Erythroblast (primary cell): Measurements from ENCODE around the gene HS2ST1.
"Not testable (repeated sequence)": the region's sequence is repeated elsewhere in the genome, so short reads cannot be mapped to it uniquely, and the experiment has no call there.

ENCODE experiments used
- DNase-seq, 2 experiments: peaks; one replicate each; lab custom pipeline; 2025; lab: John Stamatoyannopoulos, UW
- GATA1 ChIP-seq: IDR thresholded peaks from 2 replicates; pipeline ENCODE4 v1.6.1; 2011; ENCODE audit warnings: low read depth, mild to moderate bottlenecking, control low read depth, low read length, moderate library complexity
- POLR2A ChIP-seq: IDR thresholded peaks from 2 replicates; pipeline ENCODE4 v1.6.1; 2011; ENCODE audit warnings: mild to moderate bottlenecking, low read length

The HS2ST1 gene

DNA sequence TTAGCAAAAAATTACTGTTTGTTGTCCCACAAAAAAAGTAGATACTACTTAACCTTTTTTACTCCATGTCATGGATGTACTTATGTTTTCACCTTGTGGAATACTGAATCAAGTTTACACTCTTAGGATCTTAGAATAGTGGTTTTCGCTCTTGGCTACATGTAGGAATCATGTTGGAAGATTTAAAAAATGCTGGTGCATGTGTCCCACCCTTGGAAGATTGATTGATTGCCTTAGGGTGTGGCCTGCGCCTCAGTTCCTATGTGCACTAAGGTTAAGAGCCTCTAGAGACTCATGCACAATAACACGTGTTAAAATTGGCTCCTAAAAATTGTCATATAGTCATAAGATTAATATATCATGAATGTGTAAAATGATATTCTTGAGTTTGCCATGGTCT lies 25.0 kb downstream of the HS2ST1 start:
- TF ChIP-seq GATA1 (no peak), POLR2A (no peak)

DNA sequence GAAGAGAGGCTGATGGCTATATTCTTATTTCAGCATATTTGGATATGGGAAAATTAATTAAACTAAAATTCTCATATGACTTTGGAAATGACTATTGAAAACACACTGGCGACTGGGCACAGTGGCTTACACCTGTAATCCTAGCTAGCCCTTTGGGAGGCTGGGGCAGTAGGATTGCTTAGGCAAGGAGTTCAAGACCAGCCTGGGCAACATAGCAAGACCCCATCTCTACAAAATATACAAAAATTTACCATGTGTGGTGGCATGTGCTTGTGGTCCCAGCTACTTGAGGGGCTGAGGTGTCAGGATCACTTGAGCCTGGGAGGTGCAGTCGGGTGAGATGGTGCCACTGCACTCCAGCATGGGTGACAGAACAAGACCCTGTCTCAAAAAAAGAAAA lies 26.2 kb downstream of the HS2ST1 start:
- DNase-seq = no peak

More for the DNA sequence above, 25.0 kb downstream of the HS2ST1 start:
- DNase-seq = no peak

DNA sequence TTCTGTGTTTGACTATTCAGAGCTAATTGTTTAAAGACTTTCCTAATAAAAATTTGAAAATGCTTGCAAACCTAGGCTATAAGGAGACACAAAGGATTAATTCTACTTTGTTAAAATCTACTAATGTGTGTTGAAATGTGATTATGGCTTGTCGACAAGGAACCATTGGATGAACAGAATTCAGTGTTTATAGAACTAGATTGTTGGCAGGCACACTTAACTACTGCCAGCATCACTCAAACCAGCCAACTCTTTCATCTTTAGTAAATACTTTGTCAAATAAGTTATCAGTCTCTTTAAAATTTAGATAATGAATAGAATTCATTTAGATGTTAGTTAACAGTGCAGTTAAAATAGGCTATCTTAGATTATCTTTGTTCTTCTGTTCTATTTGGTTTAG lies 27.6 kb downstream of the HS2ST1 start:
- no peak for DNase-seq
- no peak for TF ChIP-seq POLR2A
- no peak for TF ChIP-seq GATA1

More for the DNA sequence above, 26.2 kb downstream of the HS2ST1 start:
- no peak for TF ChIP-seq GATA1
- no peak for TF ChIP-seq POLR2A

DNA sequence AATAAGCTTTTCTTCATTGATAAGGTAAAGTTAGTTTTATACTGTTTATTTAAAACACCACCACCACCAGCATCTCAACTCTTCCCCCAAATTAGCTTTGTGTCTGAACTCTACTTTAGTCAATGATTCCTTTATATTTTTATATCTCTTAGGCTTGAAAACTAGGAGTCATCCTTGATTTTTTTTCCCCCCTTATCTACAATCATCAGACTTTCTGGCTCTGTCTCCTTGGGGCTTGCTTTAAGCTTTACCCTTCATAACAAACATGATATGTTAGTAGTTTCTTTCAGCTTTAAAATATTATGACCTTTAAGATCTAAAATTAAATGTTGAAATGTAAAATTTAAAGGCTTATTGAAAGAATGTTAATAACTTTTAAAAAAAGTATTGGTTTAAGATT lies 28.3 kb downstream of the HS2ST1 start:
- TF ChIP-seq POLR2A = no peak
- no peak for TF ChIP-seq GATA1
- peak in 1 of 2 experiments; percentile 5 for DNase-seq

DNA sequence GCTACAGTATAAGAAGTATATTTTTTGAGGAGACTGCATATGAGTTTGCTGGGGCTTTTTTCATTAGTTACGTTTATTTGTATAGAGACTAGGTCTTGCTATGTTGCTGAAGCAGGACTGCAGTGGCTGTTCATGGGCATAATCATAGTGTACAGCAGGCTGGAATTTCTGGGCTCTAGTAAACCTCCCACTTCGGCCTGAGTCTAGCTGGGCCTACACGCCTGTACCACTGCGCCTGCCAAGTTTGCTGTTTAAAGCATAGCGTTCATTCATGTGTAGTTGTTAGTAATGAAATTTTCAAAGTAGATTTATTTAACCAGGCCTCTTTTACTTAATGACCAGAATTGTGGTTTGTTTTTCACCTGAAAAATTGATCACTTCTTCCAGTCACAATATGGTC lies 33.8 kb downstream of the HS2ST1 start:
- no peak for DNase-seq
- TF ChIP-seq GATA1 (no peak), POLR2A (no peak)

DNA sequence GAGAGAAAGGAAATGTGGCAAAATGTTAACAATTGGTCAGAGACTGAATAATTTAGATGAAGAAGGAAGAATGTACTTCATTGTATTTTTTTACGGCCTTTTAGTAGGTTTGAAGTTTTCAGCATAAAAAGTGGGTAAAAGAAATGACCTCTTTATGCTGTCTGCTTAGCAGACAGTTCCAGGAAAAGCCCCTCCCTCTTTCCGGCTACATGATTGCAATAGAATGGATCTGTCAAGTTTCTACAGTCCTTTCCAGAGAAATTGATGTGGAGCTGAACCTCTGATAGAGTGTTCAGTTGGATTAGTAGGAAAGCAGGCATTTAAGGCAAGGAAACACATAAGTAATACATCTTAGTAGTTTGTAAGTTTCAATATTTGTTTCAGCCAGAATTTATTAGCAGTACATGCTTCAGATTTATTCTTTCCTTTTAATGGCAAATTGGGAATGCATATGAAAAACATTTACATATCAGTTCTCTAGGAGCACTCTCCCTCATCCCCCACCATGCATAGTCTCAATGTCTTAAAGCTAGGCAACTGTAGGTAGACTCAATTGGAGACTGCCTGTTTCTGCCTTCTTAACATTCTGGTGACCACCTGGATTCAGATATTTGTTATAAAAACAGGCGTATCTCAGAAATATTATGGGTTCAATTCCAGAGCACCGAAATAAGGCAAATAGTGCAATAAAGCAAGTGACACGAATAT lies 36.4 kb downstream of the HS2ST1 start:
- no peak for DNase-seq
- no peak for TF ChIP-seq POLR2A
- no peak for TF ChIP-seq GATA1

DNA sequence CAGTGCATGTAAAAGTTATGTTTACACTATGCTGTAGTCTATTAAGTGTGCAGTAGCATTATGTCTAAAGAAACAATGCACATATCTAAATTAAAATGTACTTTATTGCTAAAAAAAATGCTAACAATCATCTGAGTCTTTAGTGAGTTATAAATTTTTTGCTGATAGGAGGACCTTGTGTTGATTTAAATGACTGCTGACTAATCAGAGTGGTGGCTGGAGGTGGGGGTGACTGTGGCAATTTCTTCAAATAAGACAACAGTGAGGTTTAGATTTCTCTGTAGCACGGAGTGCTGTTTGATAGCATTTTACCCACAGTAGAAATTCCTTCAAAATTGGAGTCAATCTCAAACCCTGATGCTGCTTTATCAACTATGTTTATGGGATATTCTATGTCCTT lies 37.0 kb downstream of the HS2ST1 start:
- DNase-seq = no peak
- no peak for TF ChIP-seq POLR2A
- no peak for TF ChIP-seq GATA1

DNA sequence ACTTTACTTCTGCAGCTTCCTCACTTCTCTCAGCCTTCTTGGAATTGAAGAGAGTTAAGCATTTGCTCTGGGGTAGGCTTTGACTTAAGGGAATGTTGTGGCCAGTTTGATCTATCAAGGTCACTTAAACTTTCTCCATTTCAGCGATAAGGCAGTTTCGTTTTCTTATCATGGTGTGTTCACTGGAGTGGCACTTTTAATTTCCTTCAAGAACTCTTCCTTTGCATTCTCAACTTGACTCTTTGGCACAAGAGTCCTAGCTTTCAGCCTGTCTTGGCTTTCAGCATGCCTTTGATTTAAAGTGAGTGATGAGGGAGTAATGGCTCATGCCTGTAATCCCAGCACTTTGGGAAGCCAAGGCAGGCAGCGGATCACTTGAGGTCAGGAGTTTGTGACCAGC lies 38.7 kb downstream of the HS2ST1 start:
- no peak for TF ChIP-seq GATA1
- TF ChIP-seq POLR2A = no peak
- peak in 1 of 2 experiments; percentile 10 for DNase-seq

DNA sequence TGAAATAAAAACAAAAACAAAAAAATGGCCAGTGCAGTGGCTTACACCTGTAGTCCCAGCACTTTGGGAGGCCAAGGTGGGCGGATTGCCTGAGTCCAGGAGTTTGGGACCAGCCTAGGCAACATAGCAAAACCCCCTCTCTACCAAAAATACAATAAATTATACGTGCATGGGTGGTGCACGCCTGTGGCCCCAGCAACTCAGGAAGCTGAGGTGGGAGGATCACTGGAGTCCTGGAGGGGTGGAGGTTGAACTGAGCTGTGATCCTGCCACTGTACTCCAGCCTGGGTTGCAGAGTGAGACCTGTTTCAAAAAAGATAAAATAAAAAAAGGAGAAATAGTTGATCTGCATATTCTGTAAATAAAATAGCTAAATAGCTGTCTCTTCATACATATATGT lies 41.2 kb downstream of the HS2ST1 start:
- no peak for TF ChIP-seq POLR2A
- TF ChIP-seq GATA1 = no peak
- no peak for DNase-seq

DNA sequence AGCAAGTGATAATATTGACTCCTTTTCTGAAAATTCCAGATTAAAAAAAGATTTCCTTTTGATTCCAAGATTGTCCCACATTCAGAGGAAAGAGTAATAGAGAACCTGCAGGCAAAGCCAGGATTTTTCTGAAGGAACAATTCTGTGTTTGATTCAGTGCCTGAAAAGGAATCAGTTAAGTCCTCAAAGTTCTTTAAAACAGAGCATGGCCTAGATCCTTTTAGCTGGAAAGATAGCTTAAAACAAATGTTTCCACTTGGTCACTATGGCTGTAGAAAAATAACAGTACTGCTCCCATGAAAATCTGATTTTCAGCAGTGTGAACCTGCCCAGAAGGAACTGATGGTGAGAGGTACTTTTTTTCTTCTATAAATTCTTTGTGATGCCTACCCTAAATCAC lies 41.8 kb downstream of the HS2ST1 start:
- no peak for DNase-seq
- TF ChIP-seq POLR2A (no peak), GATA1 (no peak)

DNA sequence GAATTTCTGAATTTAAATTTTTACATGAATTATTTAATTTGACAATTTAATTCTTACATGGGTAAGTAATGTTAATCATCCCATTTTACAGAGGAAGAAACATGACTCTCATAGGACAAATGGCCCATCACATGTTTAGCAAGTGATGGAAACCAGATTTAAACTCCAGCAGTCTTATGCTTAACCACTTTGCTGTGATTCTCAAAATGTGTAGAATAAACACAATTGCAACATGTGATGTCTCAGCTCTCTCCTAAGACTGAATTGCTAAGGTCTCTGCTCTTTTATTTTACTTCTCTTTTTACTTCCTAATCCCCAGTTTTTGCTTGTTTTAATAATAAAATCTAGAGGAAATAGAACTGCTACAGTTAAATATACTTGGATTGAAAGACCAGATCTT lies 42.8 kb downstream of the HS2ST1 start:
- DNase-seq = no peak
- TF ChIP-seq GATA1 = no peak
- no peak for TF ChIP-seq POLR2A

DNA sequence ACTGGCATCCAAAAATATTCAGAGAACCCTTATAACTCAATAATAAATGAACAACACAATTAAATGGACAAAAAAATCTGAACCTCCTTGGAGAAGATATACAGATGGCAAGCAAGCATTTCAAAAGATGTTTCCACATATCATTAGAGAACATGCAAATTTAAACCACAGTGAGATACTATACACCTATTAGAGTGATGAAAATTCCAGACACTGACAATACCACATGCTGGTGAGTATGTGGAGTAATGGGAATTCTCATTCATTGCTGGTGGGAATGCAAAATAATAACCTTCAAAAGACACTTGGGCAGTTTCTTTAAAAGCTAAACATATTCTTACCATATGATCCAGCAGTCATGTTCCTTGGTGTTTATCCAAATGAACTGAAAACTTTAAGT lies 46.1 kb downstream of the HS2ST1 start:
- no peak for DNase-seq
- TF ChIP-seq GATA1 (no peak), POLR2A (no peak)

DNA sequence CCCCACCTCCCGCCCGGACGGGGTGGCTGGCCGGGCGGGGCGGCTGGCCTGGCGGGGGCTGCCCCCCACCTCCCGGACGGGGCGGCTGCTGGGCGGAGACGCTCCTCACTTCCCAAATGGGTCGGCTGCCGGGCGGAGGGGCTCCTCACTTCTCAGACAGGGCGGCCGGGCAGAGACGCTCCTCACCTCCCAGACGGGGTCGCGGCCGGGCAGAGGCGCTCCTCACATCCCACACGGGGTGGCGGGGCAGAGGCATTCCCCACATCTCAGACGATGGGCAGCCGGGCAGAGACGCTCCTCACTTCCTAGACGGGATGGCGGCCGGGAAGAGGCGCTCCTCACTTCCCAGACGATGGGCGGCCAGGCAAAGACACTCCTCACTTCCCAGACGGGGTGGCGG lies 49.4 kb downstream of the HS2ST1 start:
- not testable (repeated sequence) for DNase-seq

DNA sequence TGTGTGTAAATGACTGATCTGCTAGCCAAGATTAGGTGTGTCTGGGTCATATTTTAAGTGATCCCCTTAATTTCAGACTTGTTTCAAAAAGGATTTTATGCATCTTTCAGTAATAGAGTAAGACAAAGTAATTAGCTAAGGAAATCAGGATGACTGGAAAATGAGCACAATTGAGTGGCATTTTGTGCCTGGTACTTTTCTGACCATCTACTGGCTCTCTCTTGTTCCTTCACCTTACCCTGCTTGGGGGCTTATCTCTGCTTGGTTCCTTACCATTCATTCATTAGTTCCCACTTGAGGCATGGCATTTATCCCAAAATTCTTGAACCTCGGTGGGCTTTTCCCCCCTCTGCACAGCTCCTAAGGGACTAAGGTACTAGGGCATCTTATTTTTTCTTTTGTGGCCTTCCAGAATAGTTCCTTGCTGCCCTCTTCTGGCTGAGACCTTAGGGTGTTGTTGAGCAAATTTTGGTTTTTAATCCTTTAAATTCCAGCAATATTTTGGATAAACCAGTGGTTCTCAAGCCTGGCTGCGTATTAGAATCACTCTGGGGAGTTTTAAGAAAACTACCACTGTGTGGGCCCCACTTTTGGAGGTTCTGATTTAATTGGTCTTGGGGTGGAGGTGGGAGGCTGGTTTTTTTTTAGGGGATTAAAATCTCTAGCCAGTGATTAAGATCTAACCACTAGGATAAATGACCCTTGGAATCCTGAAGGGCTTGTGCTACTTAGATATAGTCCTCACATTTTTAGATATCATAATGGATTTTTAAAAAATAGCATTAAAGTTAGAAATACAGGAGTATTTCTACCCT lies 50.8 kb downstream of the HS2ST1 start:
- TF ChIP-seq POLR2A (no peak), GATA1 (no peak)
- peak; percentile 45 to 61 for DNase-seq
